Loucy (cell line): ENCODE results near the gene C17orf50.

ENCODE experiments used
- H2AFZ ChIP-seq: fragments of 200-600 bp; sonication (generic); 2 replicates; pipeline ENCODE4 v1.6.0; 2016; ENCODE audit warnings: antibody characterized with exemption, mild to moderate bottlenecking, low read length, moderate library complexity
- H3F3A ChIP-seq: fragments of 200-600 bp; 2 replicates; pipeline ENCODE4 v1.6.0; 2016; ENCODE audit warnings: antibody characterized with exemption, low read depth, mild to moderate bottlenecking
- H3K27me3 ChIP-seq: fragments of 200-600 bp; sonication (generic); 2 replicates; pipeline ENCODE4 v1.6.1; 2014; ENCODE audit warnings: low read length, mild to moderate bottlenecking; ENCODE audit not compliant: insufficient read depth, poor library complexity, severe bottlenecking
- H3K36me3 ChIP-seq: fragments of 200-600 bp; sonication (generic); 2 replicates; pipeline ENCODE4 v1.6.1; 2016; ENCODE audit warnings: low read length; ENCODE audit not compliant: insufficient read depth
- H3K4me1 ChIP-seq: fragments of 200-600 bp; sonication (generic); 2 replicates; pipeline ENCODE4 v1.5.1; 2014; ENCODE audit warnings: low read length, mild to moderate bottlenecking; ENCODE audit not compliant: insufficient read depth, poor library complexity, severe bottlenecking
- H3K4me2 ChIP-seq: fragments of 200-600 bp; sonication (generic); 2 replicates; pipeline ENCODE4 v1.6.0; 2014; ENCODE audit warnings: antibody characterized with exemption, low read length, low read depth, mild to moderate bottlenecking; ENCODE audit not compliant: poor library complexity, severe bottlenecking
- H3K4me3 ChIP-seq: fragments of 200-600 bp; sonication (generic); 2 replicates; pipeline ENCODE4 v1.5.1; 2014; ENCODE audit warnings: low read length, mild to moderate bottlenecking, mixed read lengths; ENCODE audit not compliant: poor library complexity, severe bottlenecking
- H3K79me2 ChIP-seq: fragments of 200-600 bp; sonication (generic); 2 replicates; pipeline ENCODE4 v1.6.1; 2014; ENCODE audit warnings: low read length; ENCODE audit not compliant: insufficient read depth
- H3K9ac ChIP-seq: fragments of 200-600 bp; sonication (generic); 2 replicates; pipeline ENCODE4 v1.6.0; 2014; ENCODE audit warnings: mild to moderate bottlenecking, low read depth, low read length, moderate library complexity; ENCODE audit not compliant: poor library complexity, severe bottlenecking
- H3K9me2 ChIP-seq: fragments of 200-600 bp; sonication (generic); replicated peaks from 2 replicates; pipeline ENCODE4 v1.6.1; 2016; ENCODE audit warnings: low read depth, low read length, mixed read lengths
- H3K9me3 ChIP-seq: fragments of 200-600 bp; sonication (generic); 2 replicates; pipeline ENCODE4 v1.6.1; 2014; ENCODE audit warnings: mild to moderate bottlenecking, antibody characterized with exemption, low read length, low read depth; ENCODE audit not compliant: insufficient read depth
- H4K20me1 ChIP-seq: fragments of 200-600 bp; sonication (generic); 2 replicates; pipeline ENCODE4 v1.6.0; 2014; ENCODE audit warnings: antibody characterized with exemption, low read length, mild to moderate bottlenecking; ENCODE audit not compliant: insufficient read depth, poor library complexity, severe bottlenecking
- CTCF ChIP-seq: fragments of 200-600 bp; sonication (generic); conservative IDR thresholded peaks from 2 replicates; pipeline ENCODE4 v1.5.1; 2014; ENCODE audit warnings: mild to moderate bottlenecking, antibody characterized with exemption, low read length
- EZH2phosphoT487 ChIP-seq: fragments of 200-600 bp; IDR thresholded peaks from 2 replicates; pipeline ENCODE4 v1.6.1; 2018; ENCODE audit warnings: antibody characterized with exemption, mild to moderate bottlenecking, moderate library complexity, borderline replicate concordance

Gene C17orf50

GRCh38 chr17:35795007-35795870 is 34.6 kb downstream of the C17orf50 start, which contains the start of gene MMP28:
MMP28 (minus strand) TSS chr17:35795641; CDS start chr17:35795377, 264 bp downstream.
- Histone ChIP-seq H3K27me3 (no peaks in the 10 kb centered on the region), H4K20me1 (no peaks in the 10 kb centered on the region), H2AFZ (peak within 1 kb of the TSS; percentile 63), H3K9me2 (no peaks in the 10 kb centered on the region), H3K9ac (peak within 1 kb of the TSS; percentile 61), H3K4me3 (peak within 1 kb of the TSS; percentile 65), H3K79me2 (no peaks in the 10 kb centered on the region), H3K4me1 (peaks cover 11% of the 10 kb centered on the region), H3K9me3 (no peaks in the 10 kb centered on the region), H3K4me2 (peak within 1 kb of the TSS; percentile 75), H3F3A (no peaks in the 10 kb centered on the region), H3K36me3 (no peaks in the 10 kb centered on the region)
- TF ChIP-seq EZH2phosphoT487, result no peak
- TF ChIP-seq CTCF, result no peak

GRCh38 chr17:35795871-35796265 is 35.2 kb downstream of the C17orf50 start:
- Histone ChIP-seq H3K4me3 (peak overlapping the region; percentile 65), H3K9ac (peak overlapping the region; percentile 61)

GRCh38 chr17:35796942-35797341 is 36.3 kb downstream of the C17orf50 start:
- Histone ChIP-seq H3K4me3 (no peak overlapping the region), H2AFZ (no peak overlapping the region), H3K9me2 (no peaks in the 10 kb centered on the region), H3F3A (peaks cover 4% of the 10 kb centered on the region; the same call in 1 of the 2 replicates), H3K27me3 (no peaks in the 10 kb centered on the region), H3K9ac (no peak overlapping the region), H3K4me2 (no peak overlapping the region), H3K4me1 (peaks cover 22% of the 10 kb centered on the region), H3K79me2 (no peaks in the 10 kb centered on the region), H3K36me3 (no peaks in the 10 kb centered on the region), H4K20me1 (no peaks in the 10 kb centered on the region), H3K9me3 (no peaks in the 10 kb centered on the region)
- no peak for TF ChIP-seq CTCF
- TF ChIP-seq EZH2phosphoT487, result no peak

More at GRCh38 chr17:35795871-35796265, 35.2 kb downstream of the C17orf50 start:
- peak overlapping the region; percentile 75 for H3K4me2 ChIP-seq
- H3K9me3 ChIP-seq, result no peaks in the 10 kb centered on the region
- H3K79me2 ChIP-seq, result no peaks in the 10 kb centered on the region
- H3K9me2 ChIP-seq, result no peaks in the 10 kb centered on the region
- no peaks in the 10 kb centered on the region for H3K36me3 ChIP-seq
- peak overlapping the region; percentile 63; the same call in 1 of the 2 replicates for H2AFZ ChIP-seq
- H3K27me3 ChIP-seq, result no peaks in the 10 kb centered on the region
- no peak for TF ChIP-seq CTCF
- no peak for TF ChIP-seq EZH2phosphoT487
- H3K4me1 ChIP-seq, result peaks cover 17% of the 10 kb centered on the region
- H3F3A ChIP-seq, result no peaks in the 10 kb centered on the region
- no peaks in the 10 kb centered on the region for H4K20me1 ChIP-seq
